Transverse colon (tissue), 3 donors: ENCODE data around the gene CACNA1G.

Experiments
- EP300 ChIP-seq: sonication (generic); formaldehyde crosslinking; IDR thresholded peaks from one replicate; pipeline ENCODE4 v1.6.1; 2017; ENCODE audit warnings: antibody characterized with exemption, low read depth
- POLR2A ChIP-seq: fragments of 450-650 bp; IDR thresholded peaks from one replicate; pipeline ENCODE4 v1.6.1; 2016; ENCODE audit warnings: antibody characterized with exemption, mild to moderate bottlenecking, moderate library complexity
- TF ChIP-seq, protein P1 (sequence below), 5 experiments: fragments of 200-600 bp in 3 of 5; fragments of 450-650 bp in 2 of 5; sonication (generic) in 3 of 5; IDR thresholded peaks; 1 replicate in 2 of 5; 2 replicates in 3 of 5; pipeline ENCODE4 v1.5.1; 2016 to 2017; ENCODE audit warnings: antibody characterized with exemption in 5 of 5, inconsistent platforms in 3 of 5, mild to moderate bottlenecking in 2 of 5, moderate library complexity in 1 of 5

DNA sequence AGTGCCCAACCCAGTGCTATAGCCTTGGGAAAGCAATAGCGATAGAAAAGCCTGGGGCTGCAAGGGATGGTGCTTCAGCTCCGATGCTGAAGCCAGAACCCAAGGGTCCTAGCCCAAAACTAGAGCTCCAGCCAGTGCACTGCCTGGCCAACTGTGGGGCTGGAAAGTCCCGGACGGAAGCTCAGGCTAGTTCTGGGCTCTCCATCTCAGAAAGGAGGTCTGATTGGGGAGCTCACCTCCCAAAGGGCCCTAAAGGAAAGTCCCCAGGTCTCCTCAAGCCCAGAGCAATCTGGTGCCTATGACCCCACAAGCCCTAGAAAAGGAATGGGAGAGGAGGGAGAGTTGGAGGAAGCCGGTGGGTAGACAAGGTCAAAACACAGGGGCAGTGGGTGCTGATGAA lies 72.1 kb downstream of the CACNA1G start:
- TF ChIP-seq, protein P1, sequence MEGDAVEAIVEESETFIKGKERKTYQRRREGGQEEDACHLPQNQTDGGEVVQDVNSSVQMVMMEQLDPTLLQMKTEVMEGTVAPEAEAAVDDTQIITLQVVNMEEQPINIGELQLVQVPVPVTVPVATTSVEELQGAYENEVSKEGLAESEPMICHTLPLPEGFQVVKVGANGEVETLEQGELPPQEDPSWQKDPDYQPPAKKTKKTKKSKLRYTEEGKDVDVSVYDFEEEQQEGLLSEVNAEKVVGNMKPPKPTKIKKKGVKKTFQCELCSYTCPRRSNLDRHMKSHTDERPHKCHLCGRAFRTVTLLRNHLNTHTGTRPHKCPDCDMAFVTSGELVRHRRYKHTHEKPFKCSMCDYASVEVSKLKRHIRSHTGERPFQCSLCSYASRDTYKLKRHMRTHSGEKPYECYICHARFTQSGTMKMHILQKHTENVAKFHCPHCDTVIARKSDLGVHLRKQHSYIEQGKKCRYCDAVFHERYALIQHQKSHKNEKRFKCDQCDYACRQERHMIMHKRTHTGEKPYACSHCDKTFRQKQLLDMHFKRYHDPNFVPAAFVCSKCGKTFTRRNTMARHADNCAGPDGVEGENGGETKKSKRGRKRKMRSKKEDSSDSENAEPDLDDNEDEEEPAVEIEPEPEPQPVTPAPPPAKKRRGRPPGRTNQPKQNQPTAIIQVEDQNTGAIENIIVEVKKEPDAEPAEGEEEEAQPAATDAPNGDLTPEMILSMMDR (IDR thresholded peaks at IDR 0.05): no peak
- no peak for TF ChIP-seq POLR2A
- TF ChIP-seq EP300: no peak
